GM18907 (cell line): ENCODE results near the gene NUDT2.

Experiments
- ATAC-seq: cut with Tn5 transposase; IDR thresholded peaks from one replicate; pipeline ENCODE4 v1.9.1; 2021; ENCODE audit warnings: mild to moderate bottlenecking, moderate library complexity; ENCODE audit not compliant: unreplicated experiment

The NUDT2 gene

GRCh38 chr9:34370335-34370969, 41.1 kb downstream of the NUDT2 start:
- ATAC-seq, result no peak

GRCh38 chr9:34370970-34371880, 41.9 kb downstream of the NUDT2 start:
- ATAC-seq, result no peak

GRCh38 chr9:34371886-34372466, 42.6 kb downstream of the NUDT2 start:
- ATAC-seq, result no peak

GRCh38 chr9:34372467-34373011, 43.2 kb downstream of the NUDT2 start:
- no peak for ATAC-seq

- no peak for ATAC-seq
Observed at GRCh38 chr9:34373749-34374148, 44.4 kb downstream of the NUDT2 start.

GRCh38 chr9:34374339-34374738, 45.0 kb downstream of the NUDT2 start:
- no peak for ATAC-seq

GRCh38 chr9:34374905-34375552, 45.7 kb downstream of the NUDT2 start:
- no peak for ATAC-seq

GRCh38 chr9:34375901-34376595, 46.7 kb downstream of the NUDT2 start:
- ATAC-seq, result peak; percentile 43

- ATAC-seq, result peak; percentile 88
Observed at GRCh38 chr9:34376596-34377403, 47.4 kb downstream of the NUDT2 start, which contains the start of gene MYORG. TSS of gene MYORG (minus strand) at chr9:34376898. CDS start at chr9:34372943, 3,955 bp downstream.

GRCh38 chr9:34377404-34377746, 48.0 kb downstream of the NUDT2 start:
- ATAC-seq, result no peak

- no peak for ATAC-seq
Observed at GRCh38 chr9:34378376-34379060, 49.1 kb downstream of the NUDT2 start.

GRCh38 chr9:34379334-34380033, 50.1 kb downstream of the NUDT2 start:
- ATAC-seq, result peak; percentile 37

- no peak for ATAC-seq
Observed at GRCh38 chr9:34380034-34380510, 50.7 kb downstream of the NUDT2 start.

GRCh38 chr9:34380511-34381315, 51.3 kb downstream of the NUDT2 start:
- ATAC-seq, result no peak

- no peak for ATAC-seq
Observed at GRCh38 chr9:34381323-34381722, 52.0 kb downstream of the NUDT2 start.

- no peak for ATAC-seq
Observed at GRCh38 chr9:34382054-34382453, 52.7 kb downstream of the NUDT2 start.

GRCh38 chr9:34382879-34383278, 53.5 kb downstream of the NUDT2 start:
- ATAC-seq, result no peak
